ENCODE results near the gene RANBP9.

GRCh38 chr6:13635948-13636658 lies 75.5 kb downstream of the RANBP9 start:
- TF ChIP-seq YY1 (tag by site-specific recombination; IDR thresholded peaks at IDR 0.05) (no peak), ZNF433 (tag by site-specific recombination; IDR thresholded peaks at IDR 0.05; ENCODE audit: low read depth) (no peak), ZNF747 (tag by site-specific recombination; IDR thresholded peaks at IDR 0.05) (no peak), PATZ1 (tag by site-specific recombination; IDR thresholded peaks at IDR 0.05) (no peak), BCL6B (tag by site-specific recombination; IDR thresholded peaks at IDR 0.05) (no peak), CTCF (tag by site-specific recombination; IDR thresholded peaks at IDR 0.05) (no peak), KLF7 (tag by site-specific recombination; IDR thresholded peaks at IDR 0.05; ENCODE audit: borderline replicate concordance) (no peak), ZFHX2 (tag by site-specific recombination; conservative IDR thresholded peaks at IDR 0.05) (no peak), ZNF18 (tag by site-specific recombination; IDR thresholded peaks at IDR 0.05) (no peak), REST (tag by site-specific recombination; IDR thresholded peaks at IDR 0.05) (no peak), ZFP37 (tag by site-specific recombination; IDR thresholded peaks at IDR 0.05) (no peak), KLF1 (tag by site-specific recombination; IDR thresholded peaks at IDR 0.05) (no peak), ZBTB21 (tag by site-specific recombination; IDR thresholded peaks at IDR 0.05) (no peak)
